HG02678 (cell line): Measurements from ENCODE around the gene ACE.

Experiments used
- ATAC-seq: cut with Tn5 transposase; IDR thresholded peaks from one replicate; pipeline ENCODE4 v1.9.1; 2021; ENCODE audit warnings: mild to moderate bottlenecking, moderate library complexity; ENCODE audit not compliant: unreplicated experiment

Gene ACE

DNA sequence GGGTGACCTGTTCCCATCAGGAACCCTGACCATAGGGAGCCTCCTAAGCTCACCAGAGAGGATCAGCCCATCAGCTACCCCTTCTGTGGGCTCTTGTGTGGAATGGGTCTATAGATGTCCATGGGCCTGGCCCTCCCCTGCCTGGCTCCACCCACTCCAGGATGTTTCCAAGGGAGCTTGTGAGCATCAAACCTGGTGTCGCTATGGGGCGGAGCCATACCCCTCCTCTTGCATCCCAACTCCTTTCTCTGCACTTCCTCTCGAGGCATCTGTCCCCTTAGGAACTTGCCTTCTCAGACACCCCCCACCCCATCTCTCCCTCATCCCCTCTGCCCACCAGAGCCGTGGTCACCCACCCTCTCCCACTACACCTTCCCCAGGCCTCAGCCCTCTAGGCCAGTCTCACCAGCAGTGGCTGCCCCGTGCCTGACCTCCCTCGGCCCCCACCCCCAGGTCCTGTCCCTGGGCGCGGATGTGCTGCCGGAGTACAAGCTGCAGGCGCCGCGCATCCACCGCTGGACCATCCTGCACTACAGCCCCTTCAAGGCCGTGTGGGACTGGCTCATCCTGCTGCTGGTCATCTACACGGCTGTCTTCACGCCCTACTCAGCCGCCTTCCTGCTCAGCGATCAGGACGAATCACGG, 56.7 kb downstream of the ACE start:
- no peak for ATAC-seq

DNA sequence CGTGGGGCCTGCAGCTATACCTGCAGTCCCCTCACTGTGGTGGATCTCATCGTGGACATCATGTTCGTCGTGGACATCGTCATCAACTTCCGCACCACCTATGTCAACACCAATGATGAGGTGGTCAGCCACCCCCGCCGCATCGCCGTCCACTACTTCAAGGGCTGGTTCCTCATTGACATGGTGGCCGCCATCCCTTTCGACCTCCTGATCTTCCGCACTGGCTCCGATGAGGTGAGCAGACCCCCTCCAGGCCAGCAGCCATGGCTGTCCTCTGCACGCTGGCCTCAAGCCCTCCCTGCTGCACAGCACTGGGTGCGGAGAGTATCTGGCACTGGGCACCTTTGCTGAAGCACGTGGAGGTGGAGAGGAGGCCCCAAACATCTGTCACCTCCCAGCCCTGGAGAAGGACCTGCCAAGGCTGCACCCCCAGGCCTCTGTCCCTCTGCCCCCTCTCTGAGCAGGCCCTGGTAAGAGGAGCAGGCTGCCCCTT, 57.3 kb downstream of the ACE start:
- ATAC-seq: no peak

DNA sequence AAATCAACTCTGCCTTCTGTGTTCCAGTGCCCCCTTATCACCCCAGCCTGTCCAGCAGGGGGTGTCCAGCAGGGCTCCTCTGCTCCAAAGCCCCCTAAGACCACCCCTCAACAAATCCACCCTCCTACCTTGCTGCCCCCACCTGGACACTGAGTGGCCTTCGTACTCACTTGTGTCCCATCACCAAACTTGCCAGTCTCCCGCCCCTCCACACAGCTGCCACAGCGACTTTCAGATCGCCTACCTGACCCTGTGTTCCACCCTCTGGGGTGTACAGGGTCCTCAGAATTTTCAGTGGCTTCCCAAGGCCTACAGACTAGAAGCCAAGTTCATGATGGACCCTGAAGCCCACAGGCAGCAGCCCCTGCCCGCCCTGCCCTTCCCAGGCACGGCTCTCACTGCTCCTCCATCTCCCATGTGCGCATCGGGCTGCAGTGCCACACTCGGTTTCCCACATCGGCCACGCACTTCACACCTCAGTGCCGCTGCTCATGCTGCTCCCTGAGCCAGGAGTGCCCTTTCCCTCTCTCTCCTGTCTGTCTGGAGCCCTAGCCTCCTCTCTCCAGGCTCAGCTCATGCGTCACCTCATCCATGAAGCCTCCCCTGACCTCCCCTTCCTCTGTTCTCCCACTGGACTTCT, 58.1 kb downstream of the ACE start:
- no peak for ATAC-seq

DNA sequence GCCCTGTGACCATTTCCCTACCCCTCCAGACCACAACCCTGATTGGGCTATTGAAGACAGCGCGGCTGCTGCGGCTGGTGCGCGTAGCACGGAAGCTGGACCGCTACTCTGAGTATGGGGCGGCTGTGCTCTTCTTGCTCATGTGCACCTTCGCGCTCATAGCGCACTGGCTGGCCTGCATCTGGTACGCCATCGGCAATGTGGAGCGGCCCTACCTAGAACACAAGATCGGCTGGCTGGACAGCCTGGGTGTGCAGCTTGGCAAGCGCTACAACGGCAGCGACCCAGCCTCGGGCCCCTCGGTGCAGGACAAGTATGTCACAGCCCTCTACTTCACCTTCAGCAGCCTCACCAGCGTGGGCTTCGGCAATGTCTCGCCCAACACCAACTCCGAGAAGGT, 58.8 kb downstream of the ACE start:
- no peak for ATAC-seq

DNA sequence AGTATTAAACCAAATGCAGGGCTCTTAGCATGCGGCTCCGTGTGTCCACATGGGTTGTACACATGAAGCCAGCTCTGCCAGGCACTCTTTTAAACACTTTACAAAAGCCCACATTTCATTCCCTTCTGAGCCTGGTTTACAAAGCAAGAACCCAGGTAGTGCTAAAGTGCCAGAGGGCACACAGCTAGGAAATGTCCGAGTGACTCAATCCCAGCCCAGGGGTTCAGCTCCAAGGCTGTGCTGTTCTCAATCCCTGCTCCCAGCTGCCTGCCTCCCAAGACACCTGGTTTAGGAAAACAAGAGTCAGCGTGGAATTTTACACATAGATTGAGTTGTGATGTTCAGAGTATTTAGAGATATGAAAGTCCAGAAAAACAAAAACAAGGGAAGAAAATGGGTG, 60.1 kb downstream of the ACE start:
- ATAC-seq: no peak

DNA sequence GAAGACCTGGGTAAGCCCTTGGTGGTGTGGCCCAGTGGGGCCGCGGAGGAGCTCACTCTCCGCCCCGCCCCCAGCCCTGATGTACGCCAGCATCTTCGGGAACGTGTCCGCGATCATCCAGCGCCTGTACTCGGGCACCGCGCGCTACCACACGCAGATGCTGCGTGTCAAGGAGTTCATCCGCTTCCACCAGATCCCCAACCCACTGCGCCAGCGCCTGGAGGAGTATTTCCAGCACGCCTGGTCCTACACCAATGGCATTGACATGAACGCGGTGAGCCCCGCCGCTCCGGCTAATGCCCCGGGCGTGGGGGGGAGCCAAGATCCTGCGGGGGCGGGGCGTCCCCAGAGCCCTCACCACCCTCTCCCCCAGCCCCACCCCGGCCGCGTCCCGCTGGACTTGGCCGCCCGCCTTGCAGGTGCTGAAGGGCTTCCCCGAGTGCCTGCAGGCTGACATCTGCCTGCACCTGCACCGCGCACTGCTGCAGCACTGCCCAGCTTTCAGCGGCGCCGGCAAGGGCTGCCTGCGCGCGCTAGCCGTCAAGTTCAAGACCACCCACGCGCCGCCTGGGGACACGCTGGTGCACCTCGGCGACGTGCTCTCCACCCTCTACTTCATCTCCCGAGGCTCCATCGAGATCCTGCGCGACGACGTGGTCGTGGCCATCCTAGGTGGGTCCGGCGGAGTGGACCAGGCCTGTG, 61.3 kb downstream of the ACE start:
- no peak for ATAC-seq

DNA sequence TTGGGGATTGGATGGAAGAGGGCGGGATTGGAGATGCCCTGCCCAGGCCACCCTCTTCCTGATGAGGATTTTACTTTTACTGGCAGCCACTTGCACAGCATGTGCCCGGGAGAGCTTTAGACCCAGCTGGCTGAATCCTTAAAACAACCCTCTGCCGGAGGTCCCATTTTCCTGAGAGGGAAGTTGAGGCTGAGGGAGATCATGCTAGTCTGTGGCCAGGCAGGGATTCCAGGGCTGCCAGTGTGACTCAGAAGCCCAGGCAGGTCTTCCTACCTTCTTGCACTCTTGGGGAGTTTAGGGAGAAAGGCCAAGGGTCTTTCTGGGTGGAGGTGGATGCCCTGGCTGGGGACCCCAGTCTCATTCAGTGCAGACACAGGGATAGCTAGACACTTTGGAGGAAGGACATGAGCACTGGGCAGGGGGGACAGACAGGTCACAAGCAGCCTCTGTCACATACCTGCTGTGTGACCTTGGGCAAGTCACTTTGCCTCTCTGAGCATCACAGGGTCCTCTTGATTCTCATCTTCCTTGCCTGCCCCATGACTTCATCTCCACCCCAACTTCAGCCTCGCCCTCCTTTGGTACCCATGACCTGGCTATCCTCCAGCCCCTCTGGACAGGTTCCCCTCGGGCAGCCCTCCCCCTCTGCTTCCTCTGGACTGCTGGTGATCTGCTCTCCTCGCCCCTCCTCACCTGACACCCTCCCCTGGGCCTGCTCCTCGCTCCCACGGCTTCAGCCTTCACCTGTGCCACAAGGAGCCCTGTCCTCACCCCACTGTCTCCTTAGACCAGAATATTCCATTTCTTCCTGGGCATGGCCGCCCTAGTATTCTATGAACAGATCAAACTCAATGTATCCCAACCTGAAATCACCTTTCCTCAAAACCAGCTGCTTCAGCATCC, 62.1 kb downstream of the ACE start:
- no peak for ATAC-seq

DNA sequence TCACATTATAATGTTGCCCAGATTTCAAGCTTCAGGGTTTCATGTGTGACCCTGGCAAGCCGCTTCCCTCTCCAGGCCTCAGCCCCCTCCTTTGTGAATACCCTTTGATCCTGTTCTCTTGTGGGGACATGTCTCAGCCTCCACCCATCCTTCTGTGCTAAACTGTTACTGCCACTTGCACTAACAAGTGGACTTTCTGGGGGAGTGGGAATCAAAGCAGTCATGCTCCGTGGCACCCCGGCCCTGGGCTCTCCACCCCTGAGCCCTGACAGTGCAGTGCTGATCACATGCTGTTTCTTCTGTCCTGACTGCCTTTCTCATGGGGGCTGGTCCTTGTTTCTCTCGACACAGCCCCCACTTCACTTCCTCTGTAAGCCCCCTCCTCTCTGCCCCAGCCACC, 63.7 kb downstream of the ACE start:
- no peak for ATAC-seq

DNA sequence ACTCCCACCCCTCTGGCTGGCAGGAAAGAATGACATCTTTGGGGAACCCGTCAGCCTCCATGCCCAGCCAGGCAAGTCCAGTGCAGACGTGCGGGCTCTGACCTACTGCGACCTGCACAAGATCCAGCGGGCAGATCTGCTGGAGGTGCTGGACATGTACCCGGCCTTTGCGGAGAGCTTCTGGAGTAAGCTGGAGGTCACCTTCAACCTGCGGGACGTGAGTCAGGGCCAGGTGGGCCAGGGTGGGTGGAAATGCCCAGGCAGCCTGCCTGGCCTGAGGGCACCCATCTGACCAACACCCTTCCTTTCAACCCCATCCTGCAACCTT, 65.3 kb downstream of the ACE start:
- ATAC-seq: no peak

DNA sequence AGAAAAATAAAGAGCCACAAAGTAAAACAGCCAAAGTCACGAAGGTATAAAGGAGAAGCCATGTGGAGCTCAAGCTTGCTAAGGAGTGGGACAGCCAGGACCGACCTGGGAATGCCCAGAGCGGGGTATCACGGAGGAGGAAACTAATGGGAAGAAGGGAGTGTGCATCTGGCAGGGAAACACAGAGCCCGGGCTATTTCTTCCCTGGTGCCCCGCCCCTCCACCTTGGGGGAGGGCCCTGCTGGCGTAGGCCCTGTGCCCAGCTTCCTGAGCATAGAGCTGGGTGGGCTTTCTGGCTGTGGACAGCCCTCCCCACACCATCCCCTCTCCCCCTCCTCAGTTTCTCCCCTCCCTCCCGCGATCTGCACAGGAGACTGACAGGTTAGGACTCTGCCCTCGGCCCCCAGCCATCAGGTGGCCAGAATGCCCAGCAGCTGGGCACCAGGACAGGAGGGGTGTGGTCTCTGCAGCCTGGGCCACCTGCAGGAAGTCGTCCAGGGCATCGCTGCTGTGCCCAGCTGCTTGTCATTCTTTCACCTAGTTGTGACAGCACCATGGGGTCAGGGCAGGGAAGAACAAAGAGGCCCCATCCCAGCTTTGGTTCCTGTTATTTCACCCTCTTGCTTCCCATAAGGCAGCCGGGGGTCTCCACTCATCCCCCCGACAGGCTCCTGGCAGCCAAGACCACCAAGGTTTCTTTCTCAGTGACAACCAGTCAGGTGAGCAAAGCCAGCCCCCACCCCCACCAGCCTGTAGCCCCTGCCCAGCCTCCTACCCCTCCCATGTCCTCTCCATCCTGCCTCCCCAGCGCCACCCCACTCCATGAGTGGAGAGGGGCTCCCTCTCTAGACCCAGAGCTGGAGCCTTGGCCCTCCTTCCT, 66.3 kb downstream of the ACE start:
- ATAC-seq: no peak

DNA sequence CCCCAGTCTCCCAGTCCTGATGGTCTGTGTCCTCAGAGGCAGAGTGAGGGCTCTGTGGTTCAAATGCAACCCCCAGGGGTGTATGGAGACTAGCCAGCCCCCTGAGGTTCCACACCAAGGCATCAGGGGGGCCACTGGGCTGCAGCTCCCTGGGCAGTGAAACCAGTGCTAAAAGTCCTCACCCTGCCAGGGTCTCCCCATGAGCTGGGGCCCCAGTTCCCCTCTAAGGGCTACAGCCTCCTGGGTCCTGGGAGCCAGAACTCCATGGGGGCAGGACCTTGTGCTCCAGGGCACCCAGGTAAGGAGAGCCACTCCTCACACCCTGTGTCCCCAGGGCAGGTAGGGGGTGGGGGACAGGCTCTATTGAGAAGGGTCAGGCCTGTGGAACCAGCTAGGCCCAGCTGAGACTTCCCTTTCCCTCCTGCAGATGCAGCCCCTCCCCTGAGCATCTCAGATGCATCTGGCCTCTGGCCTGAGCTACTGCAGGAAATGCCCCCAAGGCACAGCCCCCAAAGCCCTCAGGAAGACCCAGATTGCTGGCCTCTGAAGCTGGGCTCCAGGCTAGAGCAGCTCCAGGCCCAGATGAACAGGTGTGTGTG, 67.1 kb downstream of the ACE start:
- no peak for ATAC-seq

DNA sequence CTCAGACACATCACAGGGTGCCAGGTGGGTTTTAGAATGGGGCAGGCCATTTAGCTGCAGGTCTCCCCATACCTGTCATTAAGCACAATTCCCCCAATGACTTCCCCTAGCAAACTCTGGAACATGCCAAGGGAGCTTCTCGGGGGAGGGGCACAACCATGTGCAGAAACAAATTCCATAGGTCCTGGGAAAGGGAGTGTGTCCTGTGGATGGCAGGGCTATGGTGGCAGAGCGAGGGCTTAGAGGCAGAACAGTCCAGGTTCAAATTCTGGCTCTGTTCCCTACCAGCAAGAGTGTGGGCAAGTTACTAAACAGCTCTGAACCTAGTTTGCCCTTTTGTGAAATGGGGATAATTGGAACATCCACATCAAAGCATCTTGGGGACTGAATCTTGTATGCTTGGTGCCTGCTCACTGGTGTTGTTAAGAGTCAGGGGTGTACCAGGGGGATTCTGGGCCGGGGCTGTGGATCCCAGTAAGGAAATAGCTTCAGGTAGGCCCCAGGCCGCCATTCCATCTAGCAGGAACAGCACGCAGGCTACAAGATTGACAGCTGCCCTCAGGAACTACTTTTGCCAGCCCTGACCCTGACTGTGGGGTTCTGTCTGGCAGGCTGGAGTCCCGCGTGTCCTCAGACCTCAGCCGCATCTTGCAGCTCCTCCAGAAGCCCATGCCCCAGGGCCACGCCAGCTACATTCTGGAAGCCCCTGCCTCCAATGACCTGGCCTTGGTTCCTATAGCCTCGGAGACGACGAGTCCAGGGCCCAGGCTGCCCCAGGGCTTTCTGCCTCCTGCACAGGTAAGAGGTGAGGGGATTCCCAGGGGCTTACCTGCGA, 67.8 kb downstream of the ACE start:
- no peak for ATAC-seq

DNA sequence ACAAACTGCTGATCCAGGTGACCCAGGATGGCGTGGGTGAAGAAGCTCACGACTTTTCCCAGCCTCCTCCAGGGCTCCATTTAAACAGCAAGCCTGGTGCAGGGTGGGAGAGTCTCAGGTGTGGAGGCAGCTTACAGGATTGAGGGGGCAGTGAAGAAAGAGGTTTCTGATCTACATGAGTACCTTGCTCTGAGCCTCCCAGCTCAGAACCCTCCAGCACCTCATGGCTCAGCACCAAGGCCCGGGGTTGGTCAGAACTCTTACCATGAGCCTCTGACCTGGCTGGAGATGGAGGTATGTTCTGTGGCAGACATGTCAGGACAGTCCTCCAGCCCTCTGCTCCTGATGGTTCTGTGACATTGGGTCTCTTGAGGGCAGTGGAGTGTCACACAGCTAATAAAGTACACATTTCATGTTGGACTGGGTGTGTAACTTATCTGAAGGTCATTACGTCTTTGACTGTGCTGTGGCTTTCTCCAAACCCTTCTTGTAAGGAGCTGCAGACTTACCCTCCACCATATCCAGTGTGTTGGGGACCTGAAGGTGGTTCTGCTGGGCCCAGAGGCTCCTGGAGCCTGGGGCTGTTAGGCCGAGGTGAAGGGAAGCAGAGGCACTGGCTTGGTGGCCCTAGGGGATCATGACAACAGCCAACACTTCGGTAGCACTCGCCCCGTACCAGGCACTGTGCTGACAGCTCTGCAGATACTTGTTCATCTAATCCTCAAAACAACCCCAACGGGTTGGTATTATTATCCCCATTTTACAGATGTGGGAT, 69.6 kb downstream of the ACE start:
- ATAC-seq: no peak

DNA sequence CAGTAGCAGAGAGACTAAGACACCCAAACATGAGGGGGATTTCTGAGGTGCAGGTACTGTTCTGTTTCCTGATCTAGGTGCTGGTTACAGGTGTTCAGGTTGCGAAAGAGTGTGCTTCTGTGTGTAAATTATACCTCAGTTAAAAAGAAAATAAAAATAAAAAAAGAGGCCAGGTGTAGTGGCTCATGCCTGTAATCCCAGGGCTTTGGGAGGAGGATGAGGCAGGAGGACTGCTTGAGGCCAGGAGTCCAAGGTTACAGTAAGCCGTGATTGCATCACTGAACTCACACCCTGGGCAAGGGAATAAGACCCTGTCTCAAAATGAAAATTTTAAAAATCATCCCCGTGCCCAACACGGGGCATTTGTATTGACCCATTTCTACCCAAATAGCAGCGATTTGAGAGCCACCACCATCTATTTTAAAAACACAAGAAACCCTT, 70.2 kb downstream of the ACE start:
- ATAC-seq: no peak
